GM15510 (cell line): Measurements from ENCODE around the gene RFX8.

Experiments used
- POLR2A ChIP-seq: IDR thresholded peaks from 3 replicates; pipeline ENCODE4 v1.6.1; 2011; ENCODE audit warnings: borderline replicate concordance; ENCODE audit not compliant: insufficient read length; ENCODE audit errors: extremely low read depth

RFX8 gene

DNA sequence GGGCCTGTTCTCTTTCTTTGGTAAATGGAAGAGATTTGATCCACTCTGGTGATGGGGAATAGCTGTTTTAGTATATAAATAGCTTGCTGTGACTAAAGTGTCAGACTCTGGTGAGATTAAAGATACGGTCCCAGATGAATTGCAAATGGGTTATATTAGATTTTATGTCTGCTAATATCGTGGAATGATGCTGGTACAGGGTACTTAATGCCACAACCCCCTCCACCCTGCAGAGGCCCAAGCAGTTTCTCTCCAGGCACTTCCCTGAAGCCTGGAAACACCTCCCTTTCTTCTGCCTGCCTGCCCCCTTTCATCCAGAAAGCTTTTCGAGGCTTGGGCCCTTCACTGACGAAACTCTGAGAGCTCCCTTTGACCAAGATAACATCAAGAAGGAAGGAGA, 21.4 kb upstream of the RFX8 start:
- no peak for TF ChIP-seq POLR2A

DNA sequence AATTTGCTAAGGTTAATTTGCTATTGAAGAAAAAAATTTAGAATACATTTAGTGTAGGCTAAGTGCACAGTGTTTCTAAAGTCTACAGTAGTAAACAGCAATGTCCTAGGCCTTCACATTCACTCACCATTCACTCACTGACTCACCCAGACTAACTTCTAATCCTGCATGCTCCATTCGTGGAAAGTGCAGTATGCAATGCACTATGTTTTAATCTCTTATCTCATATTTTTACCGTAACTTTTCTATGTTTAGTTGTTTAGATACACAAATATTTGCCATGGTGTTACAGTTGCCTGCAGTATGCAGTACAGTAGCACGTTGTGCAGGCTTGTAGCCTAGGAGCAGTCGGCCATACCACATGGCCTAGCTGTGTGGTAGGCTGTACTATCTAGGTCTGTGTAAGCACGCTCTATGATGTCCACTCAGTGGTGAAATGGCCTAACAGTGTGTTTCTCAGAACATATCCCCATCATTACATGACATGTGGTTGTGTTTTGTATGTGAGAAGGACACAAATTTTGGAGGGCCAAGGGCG, 18.1 kb upstream of the RFX8 start:
- TF ChIP-seq POLR2A = no peak

DNA sequence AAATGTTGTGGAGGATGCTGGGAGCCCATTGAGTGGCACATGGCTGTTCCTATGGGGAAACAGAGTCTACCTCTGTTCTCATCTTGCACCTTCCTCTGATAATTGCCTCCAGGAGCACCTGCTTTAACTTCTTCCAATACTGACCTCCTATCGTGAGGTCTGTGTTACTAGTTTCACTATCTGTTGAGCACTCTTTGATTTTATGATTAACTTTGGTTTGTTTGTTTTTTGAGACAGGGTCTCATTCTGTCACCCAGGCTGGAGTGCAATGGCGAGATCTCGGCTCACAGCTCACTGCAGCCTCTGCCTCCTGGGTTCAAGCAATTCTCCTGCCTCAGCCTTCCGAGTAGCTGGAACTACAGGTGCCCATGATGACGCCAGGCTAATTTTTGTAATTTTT, 12.1 kb upstream of the RFX8 start:
- TF ChIP-seq POLR2A = no peak

DNA sequence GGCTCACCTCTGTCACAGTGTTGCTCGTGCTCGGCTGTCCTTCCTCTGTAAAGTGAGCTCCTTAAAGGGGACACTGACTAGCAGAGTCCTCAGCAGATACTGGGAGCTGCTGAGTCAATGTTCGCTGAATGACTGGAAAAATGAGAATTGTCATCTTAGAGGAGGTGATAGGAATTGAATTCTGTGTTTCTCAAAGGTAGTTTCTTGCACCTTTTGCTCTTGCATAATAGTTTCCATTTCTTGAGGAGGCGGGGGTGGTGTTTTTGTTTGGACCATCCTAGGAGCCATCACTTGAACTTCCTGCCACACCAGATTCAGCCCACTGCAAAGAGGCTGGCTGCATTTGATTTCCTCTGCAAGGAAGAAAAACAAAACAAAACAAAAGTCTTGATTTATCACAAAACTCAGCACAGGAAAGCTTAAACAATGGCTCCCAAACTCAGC, 11.4 kb upstream of the RFX8 start:
- no peak for TF ChIP-seq POLR2A

DNA sequence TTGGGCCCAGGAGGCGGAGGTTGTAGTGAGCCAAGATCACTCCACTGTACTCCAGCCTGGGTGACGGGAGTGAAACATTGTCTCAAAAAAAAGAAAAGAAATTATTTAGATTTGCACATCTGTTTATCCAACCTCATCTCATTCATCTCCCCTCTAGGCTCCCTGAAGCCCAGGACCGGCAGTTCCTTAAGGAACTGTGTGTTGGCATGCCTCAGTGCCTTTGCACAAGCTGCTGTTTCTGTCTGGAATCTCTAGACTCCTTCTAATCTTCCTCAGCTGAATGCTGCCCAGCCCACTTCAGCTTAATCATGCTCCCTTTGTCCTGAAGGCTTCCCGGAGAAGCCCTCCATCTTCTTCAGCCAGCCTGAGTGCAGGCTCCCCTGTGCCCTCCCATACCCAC, 10.9 kb upstream of the RFX8 start:
- TF ChIP-seq POLR2A = no peak

GRCh38 chr2:101480764-101481163, 5.9 kb upstream of the RFX8 start:
- TF ChIP-seq POLR2A = no peak

- no peak for TF ChIP-seq POLR2A
Measured at GRCh38 chr2:101479810-101480209, 4.9 kb upstream of the RFX8 start.

GRCh38 chr2:101479328-101479727, 4.4 kb upstream of the RFX8 start:
- TF ChIP-seq POLR2A = no peak

DNA sequence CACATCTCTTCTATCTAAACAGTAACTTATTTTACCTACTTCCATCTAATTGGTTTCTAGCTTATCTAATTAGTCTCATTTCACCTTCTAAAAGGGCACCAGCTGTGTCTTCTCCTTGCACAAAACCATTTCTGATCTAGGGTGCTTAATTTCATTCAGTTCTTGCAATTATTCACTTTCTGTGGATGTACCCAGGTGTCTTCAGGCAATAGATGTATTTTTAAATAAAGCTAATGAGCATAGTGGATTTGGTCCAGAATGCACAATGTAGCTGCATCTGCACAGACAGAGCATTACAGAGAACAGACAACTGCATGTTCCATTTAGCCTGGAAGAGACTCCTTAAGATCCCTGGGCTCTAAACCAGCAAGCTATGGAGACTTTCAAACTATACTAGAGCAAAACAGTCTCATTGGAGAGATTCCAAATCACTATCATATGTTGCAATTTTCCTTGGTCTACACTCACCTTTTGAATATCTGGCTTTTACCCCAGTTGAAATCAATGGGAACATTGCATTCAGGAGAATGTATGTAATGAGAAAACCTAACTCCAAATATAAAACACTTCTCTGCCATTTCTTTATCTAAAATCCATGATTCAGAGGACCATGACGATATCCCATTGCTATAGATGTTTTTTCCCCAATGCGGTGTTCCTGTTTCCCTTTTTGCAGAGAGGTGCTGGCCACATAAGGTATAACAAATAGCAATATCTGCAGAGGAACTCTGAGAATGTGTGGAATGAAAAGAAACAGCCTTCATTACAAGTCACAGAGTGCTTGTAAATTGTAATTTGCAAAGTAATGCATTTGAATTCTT, 3.5 kb upstream of the RFX8 start:
- TF ChIP-seq POLR2A = no peak

DNA sequence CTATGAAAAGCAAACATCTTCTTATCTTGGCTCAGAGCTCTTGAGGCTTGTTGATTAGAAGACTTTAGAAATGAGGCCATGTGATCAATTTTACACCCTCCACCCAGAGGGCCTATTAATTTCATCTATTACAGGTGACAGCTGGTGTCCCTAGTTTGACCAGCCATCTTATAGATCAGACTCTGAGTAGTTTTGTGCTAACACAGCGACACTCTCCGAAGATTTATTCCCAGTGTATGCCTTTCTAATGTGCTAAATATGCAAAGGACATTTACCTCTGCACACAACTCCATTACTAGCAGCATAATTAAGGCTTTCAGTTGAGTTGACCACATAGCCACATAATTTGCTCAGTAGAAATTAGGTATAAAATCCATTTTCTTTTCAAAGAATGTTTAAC, 2.6 kb upstream of the RFX8 start:
- TF ChIP-seq POLR2A = no peak

- no peak for TF ChIP-seq POLR2A
Measured at GRCh38 chr2:101476605-101477208, 1.8 kb upstream of the RFX8 start.

GRCh38 chr2:101473911-101474701, 806 bp downstream of the RFX8 start:
- no peak for TF ChIP-seq POLR2A

DNA sequence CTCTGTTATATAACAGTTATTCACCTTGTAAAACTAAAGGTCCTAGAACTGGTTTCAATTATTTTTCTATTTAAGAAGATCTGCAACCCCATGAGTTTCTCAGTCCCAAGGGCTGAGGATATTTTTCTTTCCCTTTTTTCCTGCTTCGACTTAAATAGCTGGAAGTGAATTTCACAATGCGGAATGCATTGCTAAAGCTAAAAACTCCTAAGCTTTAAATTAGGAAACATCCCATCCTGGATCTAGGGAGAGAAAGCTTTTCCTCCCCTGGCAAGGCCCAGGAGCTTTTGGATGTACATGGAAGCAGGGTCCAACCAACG, 1.4 kb downstream of the RFX8 start:
- TF ChIP-seq POLR2A = no peak

GRCh38 chr2:101469863-101470262, 5.0 kb downstream of the RFX8 start:
- TF ChIP-seq POLR2A = no peak

- TF ChIP-seq POLR2A = no peak
Measured at GRCh38 chr2:101467306-101467705, 7.6 kb downstream of the RFX8 start.
